ENCODE measurements around the gene AFDN. TPM values are rescaled to one million over a fixed set of nuclear protein-coding genes. Genes with fewer than 3 reads are reported as not detected.

Gene AFDN
- total and polyA plus RNA-seq, 2 experiments from 2014 or later: 119 to 299 TPM

DNA sequence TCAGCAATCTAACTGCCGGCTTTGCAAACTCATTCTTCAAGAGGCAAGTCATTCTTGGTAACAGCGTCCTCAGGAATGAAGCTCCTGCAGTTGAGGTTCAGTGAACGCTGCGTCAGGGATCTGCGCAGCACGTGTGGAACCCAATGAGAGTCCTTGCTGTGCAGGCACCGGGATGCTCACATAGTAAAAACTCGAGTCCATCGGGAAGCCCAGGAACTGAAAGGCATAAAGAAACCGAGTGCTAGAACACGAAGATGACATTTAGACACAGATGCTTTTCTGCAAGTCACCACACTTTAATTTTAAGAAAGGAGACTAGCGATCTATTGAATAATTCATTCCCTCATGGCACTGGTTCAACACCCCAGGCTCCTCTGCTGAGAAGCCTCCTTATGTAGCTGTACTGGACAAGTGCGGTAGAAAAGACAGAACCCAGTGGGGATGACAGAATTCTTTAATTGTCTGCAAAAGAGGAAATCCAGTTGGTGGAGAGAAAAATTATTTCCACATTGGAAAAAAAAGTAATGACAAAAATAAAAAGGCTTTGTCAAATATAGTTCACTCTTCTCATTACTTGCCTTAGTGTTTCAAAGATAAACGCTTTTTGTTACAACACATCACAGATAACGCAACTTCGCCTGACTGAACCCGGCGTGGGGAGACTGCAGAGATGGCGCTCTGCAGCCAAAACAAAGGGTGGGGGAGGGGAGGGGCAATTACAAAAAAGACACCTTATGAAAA is 1.9 kb upstream of the AFDN start:
- Histone ChIP-seq H3K4me1 (ENCODE audit: low read depth) (peaks cover 13% of the 10 kb centered on the region), H3K4me3 (no peak overlapping the region), H3K27ac (no peak overlapping the region), H3K27me3 (no peaks in the 10 kb centered on the region), H3K9me3 (ENCODE audit: low read depth) (no peaks in the 10 kb centered on the region), H3K36me3 (peaks cover 7% of the 10 kb centered on the region)
- DNase-seq (ENCODE audit: low read depth in 1 of 2, low spot score in 1 of 2): peak in 1 of 2 donors; percentile 68
- TF ChIP-seq CTCF (IDR thresholded peaks at IDR 0.05; ENCODE audit: low read depth, low read length): no peak

DNA sequence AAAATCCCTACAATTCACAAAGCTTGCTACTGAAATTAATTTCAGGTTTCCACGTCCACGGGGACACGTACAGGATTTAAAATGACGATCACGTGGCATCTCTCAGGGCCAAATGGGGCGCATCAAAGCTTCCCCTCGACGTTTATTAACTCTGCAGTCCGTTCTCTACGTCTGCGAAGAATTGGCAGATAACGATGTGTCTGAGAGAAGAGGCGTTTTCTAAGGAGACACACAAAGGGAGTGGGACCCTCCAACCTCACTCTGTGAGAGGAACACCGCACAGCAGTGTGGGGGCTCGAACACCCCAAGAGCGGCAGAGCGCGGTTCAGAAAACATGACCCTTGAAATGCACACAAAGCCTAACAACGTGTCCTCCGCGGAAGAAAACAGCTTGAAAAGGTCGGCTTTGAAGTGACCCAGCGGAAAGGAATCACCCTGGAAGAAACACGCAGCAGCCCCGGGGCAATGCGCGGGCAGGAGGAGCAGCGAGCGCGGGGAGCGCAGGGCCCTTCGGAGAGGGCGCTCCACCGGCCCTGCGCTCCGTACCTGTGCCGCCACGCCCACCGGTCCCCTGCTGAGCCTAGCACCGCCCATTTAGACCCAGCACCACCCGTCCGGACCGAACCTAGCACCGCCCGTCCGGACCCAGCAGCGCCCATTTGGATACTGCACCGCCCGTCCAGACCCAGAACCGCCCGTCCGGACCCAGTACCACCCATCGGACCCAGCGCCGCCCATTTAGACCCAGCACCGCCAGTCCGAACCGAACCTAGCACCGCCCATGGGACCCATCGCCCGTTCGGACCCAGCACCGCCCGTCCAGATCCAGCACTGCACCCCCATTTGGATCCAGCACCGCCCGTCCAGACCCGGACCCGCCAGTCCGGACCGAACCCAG is 1.1 kb upstream of the AFDN start:
- Histone ChIP-seq H3K27ac (no peak overlapping the region), H3K9me3 (ENCODE audit: low read depth) (no peaks in the 10 kb centered on the region), H3K4me3 (peak overlapping the region; percentile 86), H3K36me3 (peaks cover 7% of the 10 kb centered on the region), H3K4me1 (ENCODE audit: low read depth) (peaks cover 21% of the 10 kb centered on the region), H3K27me3 (no peaks in the 10 kb centered on the region)
- no peak for TF ChIP-seq CTCF (IDR thresholded peaks at IDR 0.05; ENCODE audit: low read depth, low read length)
- peak; percentile 70 to 84 for DNase-seq (ENCODE audit: low read depth in 1 of 2, low spot score in 1 of 2)

GRCh38 chr6:167826230-167826895 is 348 bp upstream of the AFDN start:
- no peak overlapping the region for H3K27ac ChIP-seq
- DNase-seq (ENCODE audit: low read depth in 1 of 2, low spot score in 1 of 2): peak; percentile 66 to 82
- peak overlapping the region; percentile 86 for H3K4me3 ChIP-seq
- peak; percentile 37 for TF ChIP-seq CTCF (IDR thresholded peaks at IDR 0.05; ENCODE audit: low read depth, low read length)
- no peaks in the 10 kb centered on the region for H3K27me3 ChIP-seq
- H3K36me3 ChIP-seq: peaks cover 7% of the 10 kb centered on the region
- H3K4me1 ChIP-seq (ENCODE audit: low read depth): peaks cover 22% of the 10 kb centered on the region
- no peaks in the 10 kb centered on the region for H3K9me3 ChIP-seq (ENCODE audit: low read depth)

GRCh38 chr6:167827583-167828324 is 1.0 kb downstream of the AFDN start:
- DNase-seq (ENCODE audit: low read depth in 1 of 2, low spot score in 1 of 2): peak; percentile 57 to 70
- Histone ChIP-seq H3K4me1 (ENCODE audit: low read depth) (peaks cover 36% of the 10 kb centered on the region), H3K4me3 (peak overlapping the region; percentile 75), H3K36me3 (peaks cover 6% of the 10 kb centered on the region), H3K9me3 (ENCODE audit: low read depth) (no peaks in the 10 kb centered on the region), H3K27ac (peak overlapping the region; percentile 68), H3K27me3 (no peaks in the 10 kb centered on the region)
- peak; percentile 13 for TF ChIP-seq CTCF (IDR thresholded peaks at IDR 0.05; ENCODE audit: low read depth, low read length)

All from cardiac muscle cell (in vitro differentiated cells and primary cell).